ENCODE measurements around the gene VTI1A. TPM values are rescaled to one million over a fixed set of nuclear protein-coding genes. Genes with fewer than 3 reads are reported as not detected.

VTI1A gene
- total RNA-seq, 1 donor from 2014 or later, result 47.2 TPM

Small RNAs within 50 kb of the gene (small RNA-seq; reads per million reads assigned to genes)
- gene AC022018.1 (ENCODE audit: low replicate concordance) (not detected), gene MIR4295 (ENCODE audit: low replicate concordance) (not detected)

Other genes with a start within 250 kb of the VTI1A start
- gene TECTB, start 163.8 kb upstream of the VTI1A start, total RNA-seq, result not detected
- 3.7 TPM for gene ACSL5, start 73.1 kb upstream of the VTI1A start, total RNA-seq
- 29.6 TPM for gene ZDHHC6, start 301 bp upstream of the VTI1A start, total RNA-seq

Measured in tongue (tissue), 2 donors.